Panc1 (cell line): Measurements from ENCODE around the gene GPRC5D. TPM values are rescaled to one million over a fixed set of nuclear protein-coding genes. Genes with fewer than 3 reads are reported as not detected.
A peak's percentile ranks its signal among the peaks of the same experiment; 100 is the strongest.

Experiments
- ATAC-seq: fragments of 200-7000 bp; cut with Tn5 transposase; 2 replicates; pipeline ENCODE4 v1.9.1; 2020; ENCODE audit warnings: mild to moderate bottlenecking, moderate library complexity
- BruUV-seq: library from RNA; stranded (reverse); fragments of 400-500 nt; replicated peaks from 2 replicates; lab custom pipeline; 2021; lab: Mats Ljungman, UMichigan
- CTCF ChIA-PET: fragments of 300-600 bp; sonication (Branson Sonifier 250); formaldehyde crosslinking; loops from one replicate; lab custom pipeline; 2022; ENCODE audit warnings: antibody characterized with exemption; lab: Charles Lee
- POLR2A ChIA-PET: fragments of 300-600 bp; sonication (Branson Sonifier 250); formaldehyde crosslinking; loops from one replicate; lab custom pipeline; 2022; ENCODE audit warnings: antibody characterized with exemption; lab: Charles Lee
- DNase-seq: peaks from one replicate; pipeline ENCODE4 v3.0.0-alpha.2; 2010; ENCODE audit warnings: low read depth, low spot score
- H3K27ac ChIP-seq: 2 replicates; pipeline ENCODE4 v1.5.1; 2011; ENCODE audit warnings: mild to moderate bottlenecking, low read length, inconsistent platforms
- H3K27me3 ChIP-seq: fragments of 200-500 bp; sonication (Bioruptor generic); 2 replicates; pipeline ENCODE4 v1.6.0; 2014; ENCODE audit warnings: low read length, inconsistent platforms; ENCODE audit not compliant: control insufficient read depth, insufficient read depth
- H3K36me3 ChIP-seq: fragments of 200-500 bp; sonication (Bioruptor generic); 2 replicates; pipeline ENCODE4 v1.5.1; 2014; ENCODE audit warnings: inconsistent platforms, mild to moderate bottlenecking, low read length, moderate library complexity; ENCODE audit not compliant: control insufficient read depth, insufficient read depth
- H3K4me1 ChIP-seq: 2 replicates; pipeline ENCODE4 v1.5.1; 2011; ENCODE audit warnings: inconsistent platforms, mild to moderate bottlenecking, low read length, moderate library complexity; ENCODE audit not compliant: control insufficient read depth, insufficient read depth
- H3K4me3 ChIP-seq, 2 experiments: 2 replicates each; pipeline ENCODE4 v1.5.1; 2011 to 2012; ENCODE audit warnings: low read depth in 2 of 2, low read length in 2 of 2, mild to moderate bottlenecking in 2 of 2, inconsistent platforms in 1 of 2, moderate library complexity in 1 of 2
- H3K9me3 ChIP-seq: fragments of 200-500 bp; sonication (Bioruptor generic); 2 replicates; pipeline ENCODE4 v1.5.1; 2014; ENCODE audit warnings: low read depth, mild to moderate bottlenecking, inconsistent platforms, low read length, moderate library complexity; ENCODE audit not compliant: control insufficient read depth, insufficient read depth
- POLR2AphosphoS5 ChIP-seq: IDR thresholded peaks from 2 replicates; pipeline ENCODE4 v1.6.1; 2012; ENCODE audit warnings: mild to moderate bottlenecking, low read depth, low read length, moderate library complexity
- SIN3A ChIP-seq: IDR thresholded peaks from 2 replicates; pipeline ENCODE4 v1.6.1; 2012; ENCODE audit warnings: low read depth, mild to moderate bottlenecking, low read length, moderate library complexity, borderline replicate concordance; ENCODE audit not compliant: insufficient read depth
- TCF7L2 ChIP-seq: IDR thresholded peaks from 2 replicates; pipeline ENCODE4 v1.6.1; 2011; ENCODE audit warnings: mild to moderate bottlenecking, low read depth, low read length, inconsistent platforms
- in situ Hi-C: cut with HindIII; loops from 2 replicates; pipeline ENCODE4 v1.10.0; 2016; ENCODE audit warnings: low sequenced_read_pairs, low pct_unique_long_range_greater_than_20kb
- intact Hi-C: fragments of 100-400 bp; cut with micrococcal nuclease; formaldehyde crosslinking; loops from one replicate; pipeline ENCODE4 v1.10.0; 2022; ENCODE audit not compliant: unreplicated experiment
- total RNA-seq: library from RNA; stranded (reverse); gene quantifications from one replicate; pipeline ENCODE4 v1.2.1, GENCODE V29; 2021; ENCODE audit not compliant: unreplicated experiment
- TF ChIP-seq, protein P1 (sequence below): fragments of 450-650 bp; IDR thresholded peaks from 2 replicates; pipeline ENCODE4 v1.5.1; 2017; ENCODE audit warnings: mild to moderate bottlenecking
- TF ChIP-seq, protein P2 (sequence below), 2 experiments: IDR thresholded peaks; 2 replicates each; pipeline ENCODE4 v1.6.1; 2011 to 2012; ENCODE audit warnings: low read depth in 2 of 2, control low read depth in 1 of 2, low read length in 1 of 2, mild to moderate bottlenecking in 1 of 2, moderate library complexity in 1 of 2; ENCODE audit not compliant: insufficient read depth in 1 of 2

The GPRC5D gene
- total RNA-seq, 1 experiment from 2014 or later = not detected

DNA sequence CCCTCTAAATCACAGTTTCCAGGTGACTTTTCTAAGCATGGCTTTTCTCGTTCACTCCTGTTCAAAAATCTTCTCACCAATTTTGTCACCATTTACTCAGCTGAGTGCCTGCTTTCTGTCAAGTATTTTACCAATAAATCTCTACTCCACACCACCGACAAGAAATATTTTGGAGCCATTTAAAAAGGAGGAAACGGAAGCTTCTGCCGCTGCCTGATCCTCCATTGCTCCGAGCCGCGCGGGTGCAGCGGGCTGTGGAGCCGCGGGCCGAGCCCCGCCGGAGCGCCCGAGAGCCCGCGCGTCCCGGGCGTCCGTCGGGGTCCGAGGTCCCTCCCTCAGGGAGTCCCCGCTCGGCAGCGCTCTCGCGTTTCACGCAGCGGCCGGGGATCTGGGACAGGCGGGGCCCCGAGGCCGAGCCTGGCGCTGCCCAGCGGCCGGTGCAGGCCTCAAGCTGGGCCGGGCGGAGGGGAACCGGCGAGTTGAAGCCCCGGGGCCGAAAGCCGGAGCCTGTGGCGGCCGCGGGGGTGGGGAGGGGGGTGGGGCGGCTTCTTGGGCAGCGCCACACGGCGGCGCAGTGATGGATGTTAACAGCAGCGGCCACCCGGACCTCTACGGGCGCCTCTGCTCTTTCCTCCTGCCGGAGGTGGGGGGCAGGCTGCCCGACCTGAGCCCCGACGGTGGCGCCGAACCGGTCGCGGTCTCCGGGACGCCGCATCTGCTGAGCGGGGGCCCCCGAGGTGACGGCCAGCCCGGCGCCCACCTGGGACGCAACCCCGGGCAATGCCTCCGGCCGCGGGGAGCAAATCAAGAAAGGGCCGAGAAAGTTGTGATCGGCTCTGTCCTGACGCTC, 49.2 kb upstream of the GPRC5D start:
- TF ChIP-seq, protein P1, sequence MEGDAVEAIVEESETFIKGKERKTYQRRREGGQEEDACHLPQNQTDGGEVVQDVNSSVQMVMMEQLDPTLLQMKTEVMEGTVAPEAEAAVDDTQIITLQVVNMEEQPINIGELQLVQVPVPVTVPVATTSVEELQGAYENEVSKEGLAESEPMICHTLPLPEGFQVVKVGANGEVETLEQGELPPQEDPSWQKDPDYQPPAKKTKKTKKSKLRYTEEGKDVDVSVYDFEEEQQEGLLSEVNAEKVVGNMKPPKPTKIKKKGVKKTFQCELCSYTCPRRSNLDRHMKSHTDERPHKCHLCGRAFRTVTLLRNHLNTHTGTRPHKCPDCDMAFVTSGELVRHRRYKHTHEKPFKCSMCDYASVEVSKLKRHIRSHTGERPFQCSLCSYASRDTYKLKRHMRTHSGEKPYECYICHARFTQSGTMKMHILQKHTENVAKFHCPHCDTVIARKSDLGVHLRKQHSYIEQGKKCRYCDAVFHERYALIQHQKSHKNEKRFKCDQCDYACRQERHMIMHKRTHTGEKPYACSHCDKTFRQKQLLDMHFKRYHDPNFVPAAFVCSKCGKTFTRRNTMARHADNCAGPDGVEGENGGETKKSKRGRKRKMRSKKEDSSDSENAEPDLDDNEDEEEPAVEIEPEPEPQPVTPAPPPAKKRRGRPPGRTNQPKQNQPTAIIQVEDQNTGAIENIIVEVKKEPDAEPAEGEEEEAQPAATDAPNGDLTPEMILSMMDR = peak; percentile 71
- TF ChIP-seq POLR2AphosphoS5 (no peak), SIN3A (no peak)
- in situ Hi-C loops (no loop called here), intact Hi-C loops (no loop called here)
- no peaks in the 10 kb centered on the region for H3K9me3 ChIP-seq
- H3K36me3 ChIP-seq = no peaks in the 10 kb centered on the region
- CTCF ChIA-PET = no interaction called here
- no peak for DNase-seq
- H3K27me3 ChIP-seq = no peaks in the 10 kb centered on the region
- H3K4me1 ChIP-seq = no peaks in the 10 kb centered on the region; the same call in none of the 2 replicates
- peak; percentile 54 for ATAC-seq
- POLR2A ChIA-PET = no interaction called here
- H3K27ac ChIP-seq = peak overlapping the region; percentile 65
- no TSS peak for BruUV-seq
- peak overlapping the region; percentile 71 to 72 for H3K4me3 ChIP-seq

DNA sequence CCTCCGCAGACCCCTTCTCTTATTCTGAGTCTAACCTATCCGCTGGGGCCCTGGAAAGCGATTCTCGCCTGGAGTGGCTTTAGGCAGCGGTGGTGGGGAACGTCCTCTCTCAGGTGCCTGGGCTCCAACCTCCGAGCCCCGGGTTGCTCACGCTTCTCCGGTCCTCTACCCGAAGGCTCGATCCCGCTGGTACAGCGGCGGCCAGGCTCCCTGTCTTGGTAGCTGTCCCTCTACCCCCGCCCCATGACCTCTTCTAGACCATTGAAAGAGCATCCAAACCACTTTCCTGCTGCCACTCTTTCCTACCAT, 48.6 kb upstream of the GPRC5D start:
- DNase-seq (no peak), ATAC-seq (peak; percentile 76)
- intact Hi-C loops (no loop called here), in situ Hi-C loops (no loop called here)
- Histone ChIP-seq H3K4me1 (no peaks in the 10 kb centered on the region; the same call in none of the 2 replicates), H3K36me3 (no peaks in the 10 kb centered on the region), H3K4me3 (peak overlapping the region; percentile 71 to 72), H3K27me3 (no peaks in the 10 kb centered on the region), H3K9me3 (no peaks in the 10 kb centered on the region), H3K27ac (peak overlapping the region; percentile 65)
- TF ChIP-seq, protein P1 = no peak
- ChIA-PET CTCF (no interaction called here), POLR2A (no interaction called here)
- no TSS peak for BruUV-seq

DNA sequence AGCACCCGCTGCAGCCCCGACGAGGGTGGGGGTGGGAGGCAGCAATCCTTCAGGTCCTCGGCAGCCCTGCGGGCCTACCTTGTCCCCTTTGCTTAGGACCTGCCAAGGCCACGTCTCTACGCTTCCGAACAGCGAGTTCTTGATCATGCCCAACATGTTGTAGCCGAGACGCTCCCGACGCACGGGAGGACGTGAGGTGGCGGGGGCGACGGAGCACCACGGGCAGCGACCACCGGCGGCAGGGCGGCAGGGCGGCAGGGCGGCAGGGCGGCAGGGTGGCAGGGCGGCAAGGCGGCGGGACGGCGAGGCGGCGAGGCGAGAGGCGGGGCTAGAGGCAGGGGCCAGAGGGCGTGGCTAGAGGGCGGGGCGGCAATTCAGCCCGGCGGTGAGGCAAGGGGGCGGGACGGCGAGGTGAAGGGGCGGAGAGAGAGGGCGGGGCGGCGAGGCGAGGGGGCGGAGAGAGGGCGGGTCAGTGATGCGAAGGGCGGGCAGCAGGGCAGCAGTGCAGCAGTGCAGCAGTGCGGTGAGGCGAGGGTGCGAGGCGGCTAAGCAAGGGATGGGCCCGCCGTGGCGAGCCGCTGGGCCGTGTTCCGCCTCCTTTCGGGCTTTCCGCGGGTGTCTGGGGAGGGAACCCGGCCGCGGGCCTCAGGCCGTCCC, 48.1 kb upstream of the GPRC5D start, which contains the start of gene HEBP1:
TSS of gene HEBP1 (minus strand) at position 307 of the 657 bp plus-strand sequence. CDS start at position 156, 151 bp downstream.
- CTCF ChIA-PET = interaction anchor here (0.6 kb wide), 1 partner anchor 212 kb away, joined by 3 read pairs; no protein-coding TSS in a partner anchor
- ATAC-seq = peak; percentile 92
- H3K4me1 ChIP-seq = no peaks in the 10 kb centered on the region; the same call in none of the 2 replicates
- DNase-seq = no peak
- TF ChIP-seq, protein P2, sequence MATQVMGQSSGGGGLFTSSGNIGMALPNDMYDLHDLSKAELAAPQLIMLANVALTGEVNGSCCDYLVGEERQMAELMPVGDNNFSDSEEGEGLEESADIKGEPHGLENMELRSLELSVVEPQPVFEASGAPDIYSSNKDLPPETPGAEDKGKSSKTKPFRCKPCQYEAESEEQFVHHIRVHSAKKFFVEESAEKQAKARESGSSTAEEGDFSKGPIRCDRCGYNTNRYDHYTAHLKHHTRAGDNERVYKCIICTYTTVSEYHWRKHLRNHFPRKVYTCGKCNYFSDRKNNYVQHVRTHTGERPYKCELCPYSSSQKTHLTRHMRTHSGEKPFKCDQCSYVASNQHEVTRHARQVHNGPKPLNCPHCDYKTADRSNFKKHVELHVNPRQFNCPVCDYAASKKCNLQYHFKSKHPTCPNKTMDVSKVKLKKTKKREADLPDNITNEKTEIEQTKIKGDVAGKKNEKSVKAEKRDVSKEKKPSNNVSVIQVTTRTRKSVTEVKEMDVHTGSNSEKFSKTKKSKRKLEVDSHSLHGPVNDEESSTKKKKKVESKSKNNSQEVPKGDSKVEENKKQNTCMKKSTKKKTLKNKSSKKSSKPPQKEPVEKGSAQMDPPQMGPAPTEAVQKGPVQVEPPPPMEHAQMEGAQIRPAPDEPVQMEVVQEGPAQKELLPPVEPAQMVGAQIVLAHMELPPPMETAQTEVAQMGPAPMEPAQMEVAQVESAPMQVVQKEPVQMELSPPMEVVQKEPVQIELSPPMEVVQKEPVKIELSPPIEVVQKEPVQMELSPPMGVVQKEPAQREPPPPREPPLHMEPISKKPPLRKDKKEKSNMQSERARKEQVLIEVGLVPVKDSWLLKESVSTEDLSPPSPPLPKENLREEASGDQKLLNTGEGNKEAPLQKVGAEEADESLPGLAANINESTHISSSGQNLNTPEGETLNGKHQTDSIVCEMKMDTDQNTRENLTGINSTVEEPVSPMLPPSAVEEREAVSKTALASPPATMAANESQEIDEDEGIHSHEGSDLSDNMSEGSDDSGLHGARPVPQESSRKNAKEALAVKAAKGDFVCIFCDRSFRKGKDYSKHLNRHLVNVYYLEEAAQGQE (IDR thresholded peaks at IDR 0.05; ENCODE audit: insufficient read depth in 1 of 2, low read depth in 2 of 2, low read length in 1 of 2) = no peak
- TF ChIP-seq SIN3A = peak; percentile 53; the same call in 1 of the 2 replicates
- peak; percentile 33; the same call in 1 of the 2 replicates for TF ChIP-seq POLR2AphosphoS5
- no peak for TF ChIP-seq TCF7L2
- TF ChIP-seq, protein P1 = no peak
- POLR2A ChIA-PET = no interaction called here
- H3K27me3 ChIP-seq = no peaks in the 10 kb centered on the region
- peak within 1 kb of the TSS; percentile 72 to 76 for H3K4me3 ChIP-seq
- no peaks in the 10 kb centered on the region for H3K36me3 ChIP-seq
- in situ Hi-C loops = no loop called here
- no TSS peak for BruUV-seq
- intact Hi-C loops = no loop called here
- H3K27ac ChIP-seq = peak within 1 kb of the TSS; percentile 74
- no peaks in the 10 kb centered on the region for H3K9me3 ChIP-seq
